HG03521 (cell line): Measurements from ENCODE around the gene MRPS12.
"Not testable (repeated sequence)": the region's sequence is repeated elsewhere in the genome, so short reads cannot be mapped to it uniquely, and the experiment has no call there.

Experiments
- ATAC-seq: cut with Tn5 transposase; IDR thresholded peaks from one replicate; pipeline ENCODE4 v1.9.1; 2021; ENCODE audit warnings: mild to moderate bottlenecking, moderate library complexity; ENCODE audit not compliant: unreplicated experiment

The MRPS12 gene

DNA sequence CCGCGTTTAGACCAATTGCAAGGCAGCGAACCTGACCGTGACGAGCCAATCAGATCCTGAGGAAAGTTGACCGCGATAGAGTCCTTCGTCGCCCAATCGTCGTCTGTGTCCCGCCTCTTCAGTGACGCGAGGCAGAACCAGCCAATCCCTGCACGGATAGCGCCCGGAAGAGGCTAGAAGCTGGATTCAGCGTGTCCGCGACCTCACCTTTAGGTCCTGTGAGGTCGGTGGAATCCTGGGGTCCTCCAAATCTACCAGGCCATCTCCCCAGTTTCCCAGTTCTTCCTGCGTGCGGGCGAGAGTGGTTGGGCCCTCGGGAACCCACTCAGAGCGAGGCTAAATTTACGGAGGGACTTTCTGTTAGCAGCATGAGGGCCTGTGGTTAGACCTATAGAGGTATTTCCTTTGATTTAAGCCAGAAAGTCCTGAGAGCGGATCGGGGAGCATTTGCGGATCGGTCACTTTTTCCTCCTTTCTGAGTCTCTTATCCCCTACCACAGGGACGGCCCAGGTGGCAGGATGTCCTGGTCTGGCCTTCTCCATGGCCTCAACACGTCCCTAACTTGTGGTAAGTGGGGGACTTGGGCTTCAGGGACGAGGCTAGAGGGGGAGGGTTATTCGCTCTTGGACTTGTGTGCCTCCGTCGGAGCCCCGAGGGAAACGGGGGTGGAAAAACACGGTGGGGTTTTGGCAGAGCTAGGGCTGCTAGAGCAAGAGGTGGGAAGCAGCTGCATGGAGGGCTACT lies at the start of gene MRPS12:
MRPS12 (plus strand) TSS at position 169 of the 745 bp plus-strand sequence; CDS start at position 520, 351 bp downstream.
- ATAC-seq, result peak; percentile 91

DNA sequence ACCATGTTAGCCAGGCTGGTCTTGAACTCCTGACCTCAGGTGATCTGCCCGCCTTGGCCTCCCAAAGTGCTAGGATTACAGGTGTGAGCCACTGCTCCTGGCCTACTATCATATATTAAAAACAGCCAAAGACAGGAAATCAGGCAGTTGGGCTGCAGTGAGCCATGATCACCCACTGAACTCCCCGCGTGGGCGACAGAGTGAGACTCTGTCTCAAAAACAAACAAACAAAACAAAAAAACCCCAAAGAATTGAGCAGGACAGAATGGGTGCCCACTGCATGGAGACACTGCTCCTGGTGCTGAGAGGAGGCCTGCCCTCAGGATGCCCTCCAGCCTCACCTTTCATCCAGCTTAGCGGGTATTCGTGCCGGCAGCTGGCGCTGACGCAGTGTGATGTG lies 47.5 kb upstream of the MRPS12 start:
- no peak for ATAC-seq

DNA sequence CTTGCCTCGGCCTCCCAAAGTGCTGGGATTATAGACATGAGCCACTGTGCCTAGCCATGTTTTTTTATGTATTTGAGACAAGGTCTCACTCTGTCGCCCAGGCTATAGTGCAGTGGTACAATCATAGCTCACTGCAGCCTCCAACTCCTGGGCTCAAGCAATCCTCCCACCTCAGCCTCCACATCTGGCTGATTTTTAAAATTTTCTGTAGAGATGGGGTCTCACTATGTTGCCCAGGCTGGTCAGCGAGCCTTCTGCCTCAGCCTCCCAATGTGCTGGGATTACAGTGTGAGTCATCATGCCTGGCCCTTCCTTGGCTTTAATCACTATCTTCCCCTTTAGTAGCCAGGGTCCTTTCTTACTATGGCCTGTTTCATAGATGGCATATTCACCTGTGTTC lies 46.1 kb upstream of the MRPS12 start:
- ATAC-seq, result not testable (repeated sequence)

DNA sequence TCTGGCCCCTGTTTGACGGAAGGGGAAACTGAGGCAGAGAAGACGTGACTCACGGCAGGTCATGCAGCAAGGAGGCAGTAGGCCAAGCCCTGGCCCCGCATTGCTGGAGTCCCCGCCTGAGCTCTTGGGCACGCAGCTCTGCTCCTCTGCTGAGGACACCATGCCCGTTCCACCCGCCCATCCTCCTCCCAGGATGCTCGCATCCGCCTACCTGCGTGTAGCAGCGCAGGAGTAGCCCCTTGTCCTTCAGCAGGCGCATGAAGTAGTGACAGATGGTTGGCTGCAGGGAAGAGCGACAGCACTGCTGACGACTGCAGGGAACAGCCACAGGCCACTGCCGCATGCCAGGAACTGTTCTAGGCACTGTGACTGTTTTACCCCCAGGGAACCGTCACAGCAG lies 41.9 kb upstream of the MRPS12 start:
- ATAC-seq, result no peak

DNA sequence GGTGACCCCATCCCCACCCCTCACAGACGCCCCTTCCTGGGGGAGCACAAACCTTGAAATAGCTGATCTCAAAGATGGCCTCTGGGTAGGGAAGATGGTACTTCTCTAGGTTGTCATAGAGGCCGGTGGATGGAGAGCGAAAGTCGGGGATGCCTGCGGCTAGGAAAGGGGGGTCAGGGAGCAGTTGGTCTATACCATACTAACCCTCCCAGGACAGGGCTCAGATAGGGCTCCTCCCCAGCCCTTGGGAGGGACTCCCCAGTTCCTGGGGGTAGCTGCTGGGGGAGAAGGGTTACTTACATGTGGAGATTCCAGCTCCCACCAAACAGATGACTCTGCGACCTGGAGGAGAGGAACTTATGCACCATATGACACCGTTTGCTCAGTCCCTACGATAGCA lies 40.9 kb upstream of the MRPS12 start:
- ATAC-seq, result no peak

DNA sequence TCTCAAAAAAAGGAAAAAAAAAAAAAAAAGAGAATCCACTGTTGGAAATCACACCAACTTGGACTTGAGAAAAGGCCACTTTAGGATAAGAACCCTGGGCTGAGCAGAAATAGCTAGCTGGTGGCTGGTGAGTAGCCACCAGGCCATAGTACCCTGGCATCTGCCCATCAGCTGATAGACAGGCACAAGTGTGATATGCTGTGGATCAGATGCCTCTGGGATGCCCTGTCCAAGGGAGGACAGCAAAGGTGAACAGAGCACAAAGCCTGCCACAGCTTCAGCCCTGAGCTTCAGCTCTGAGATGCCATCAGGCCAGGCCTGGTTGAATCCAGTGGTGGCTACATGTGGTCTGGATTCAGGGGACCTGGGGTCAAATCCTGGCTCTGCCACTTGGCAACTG lies 40.1 kb upstream of the MRPS12 start:
- no peak for ATAC-seq

DNA sequence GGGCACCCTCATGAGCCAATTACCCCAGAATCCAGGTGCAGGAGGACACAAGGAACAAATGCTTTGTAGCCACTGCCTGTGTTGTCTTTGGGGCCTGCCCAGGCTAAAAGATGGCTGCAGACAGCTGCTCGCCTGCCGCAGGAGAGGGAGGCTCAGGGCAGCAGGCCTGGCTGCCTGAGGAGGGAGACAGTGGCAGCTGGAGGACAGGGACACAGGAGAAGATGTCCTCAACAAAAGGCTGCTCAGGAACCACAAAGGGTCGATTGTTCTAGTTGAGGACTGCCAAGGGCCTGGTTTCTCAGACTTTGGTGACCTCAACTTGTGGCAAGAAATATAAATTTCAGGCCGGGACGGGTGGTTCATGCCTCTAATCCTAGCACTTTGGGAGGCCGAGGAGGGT lies 39.0 kb upstream of the MRPS12 start:
- no peak for ATAC-seq

DNA sequence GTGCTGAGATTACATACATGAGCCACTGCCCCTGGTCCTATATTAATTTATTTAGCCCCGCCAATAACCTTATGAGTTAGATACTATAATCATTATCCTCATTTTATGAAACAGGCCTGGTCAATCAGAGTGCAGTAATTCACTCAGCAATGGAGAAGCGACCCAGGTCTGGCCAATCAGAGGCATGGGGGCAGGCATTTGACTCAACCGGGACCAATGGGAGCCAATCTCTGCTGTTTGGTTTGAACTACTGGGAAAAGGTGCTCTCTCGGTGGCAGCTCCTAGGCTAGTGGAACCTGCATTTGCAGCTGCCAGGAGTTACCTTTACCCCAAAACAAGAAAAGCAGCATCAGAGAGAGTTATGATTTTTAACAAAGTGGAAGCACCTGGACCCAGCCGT lies 37.9 kb upstream of the MRPS12 start:
- ATAC-seq, result no peak

DNA sequence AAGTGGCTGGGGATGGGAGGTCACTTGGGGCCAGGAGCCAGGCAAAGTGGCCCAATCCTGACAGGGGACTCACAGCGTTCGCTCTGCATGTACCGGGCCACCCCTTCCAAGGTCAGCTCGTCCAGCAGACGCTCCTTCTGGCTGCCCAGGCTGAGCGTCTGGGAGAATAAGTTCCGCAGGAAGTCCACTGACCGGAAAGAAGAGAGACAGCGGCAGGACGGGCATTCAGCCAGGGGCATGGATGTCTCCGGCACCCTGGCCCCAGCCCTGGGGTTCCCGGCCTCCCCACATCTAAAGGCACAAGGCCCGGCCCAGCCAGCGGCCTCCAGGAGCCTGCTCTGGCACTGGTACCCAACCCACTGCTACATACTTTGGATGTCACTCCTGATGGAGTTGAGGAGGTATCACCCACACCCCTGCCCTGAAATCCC lies 37.4 kb upstream of the MRPS12 start:
- no peak for ATAC-seq

DNA sequence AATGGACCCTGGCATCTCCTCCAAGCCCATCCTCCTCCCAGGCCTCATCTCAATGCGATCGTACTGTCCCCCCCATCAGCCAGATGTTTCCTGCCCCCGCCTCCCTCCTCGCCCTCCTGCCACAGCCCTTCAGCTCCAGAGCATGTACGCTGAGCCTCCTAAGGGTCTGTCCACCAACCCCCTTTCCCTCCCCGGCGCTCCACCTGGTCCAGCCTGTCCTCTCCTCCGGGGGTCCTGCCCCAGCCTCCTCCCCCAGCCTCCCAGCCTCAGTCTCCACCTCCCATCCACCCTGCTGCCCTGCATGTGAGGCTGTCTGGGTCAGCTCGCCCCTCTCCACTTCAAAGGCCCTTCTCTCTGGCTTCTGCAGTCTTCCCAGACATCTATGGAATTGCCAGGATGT lies 35.8 kb upstream of the MRPS12 start:
- ATAC-seq, result no peak

DNA sequence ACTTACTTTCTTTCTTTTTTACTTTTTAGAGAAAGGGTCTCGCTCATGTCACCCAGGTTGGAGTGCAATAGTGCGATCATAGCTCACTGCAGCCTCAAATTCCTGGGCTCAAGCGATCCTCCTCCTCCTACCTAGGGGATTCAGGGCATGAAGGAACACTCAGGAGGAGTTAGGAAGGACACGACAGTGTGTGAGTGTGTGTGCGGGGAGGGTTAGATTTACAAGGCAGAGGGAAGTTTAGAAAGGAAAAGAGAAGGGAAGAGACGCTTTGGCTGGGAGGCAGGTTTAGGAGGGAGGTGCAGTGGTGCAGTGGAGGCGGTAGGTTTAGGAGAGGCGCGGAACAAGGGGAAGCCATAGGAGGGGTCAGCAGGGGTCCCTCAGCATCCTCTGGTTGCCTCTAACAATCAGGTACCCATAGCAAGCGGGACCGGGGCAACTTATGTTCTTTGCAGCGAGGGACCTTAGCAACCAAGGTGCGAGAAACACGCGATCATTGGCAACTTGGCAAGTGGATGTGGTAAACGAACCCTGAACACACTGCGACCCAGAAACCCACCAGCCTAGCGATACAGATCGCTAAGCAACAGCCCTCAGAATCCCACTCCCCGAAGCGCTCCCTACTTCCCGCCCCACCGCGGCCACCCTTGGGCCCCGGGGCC lies 31.8 kb upstream of the MRPS12 start:
- ATAC-seq, result no peak

DNA sequence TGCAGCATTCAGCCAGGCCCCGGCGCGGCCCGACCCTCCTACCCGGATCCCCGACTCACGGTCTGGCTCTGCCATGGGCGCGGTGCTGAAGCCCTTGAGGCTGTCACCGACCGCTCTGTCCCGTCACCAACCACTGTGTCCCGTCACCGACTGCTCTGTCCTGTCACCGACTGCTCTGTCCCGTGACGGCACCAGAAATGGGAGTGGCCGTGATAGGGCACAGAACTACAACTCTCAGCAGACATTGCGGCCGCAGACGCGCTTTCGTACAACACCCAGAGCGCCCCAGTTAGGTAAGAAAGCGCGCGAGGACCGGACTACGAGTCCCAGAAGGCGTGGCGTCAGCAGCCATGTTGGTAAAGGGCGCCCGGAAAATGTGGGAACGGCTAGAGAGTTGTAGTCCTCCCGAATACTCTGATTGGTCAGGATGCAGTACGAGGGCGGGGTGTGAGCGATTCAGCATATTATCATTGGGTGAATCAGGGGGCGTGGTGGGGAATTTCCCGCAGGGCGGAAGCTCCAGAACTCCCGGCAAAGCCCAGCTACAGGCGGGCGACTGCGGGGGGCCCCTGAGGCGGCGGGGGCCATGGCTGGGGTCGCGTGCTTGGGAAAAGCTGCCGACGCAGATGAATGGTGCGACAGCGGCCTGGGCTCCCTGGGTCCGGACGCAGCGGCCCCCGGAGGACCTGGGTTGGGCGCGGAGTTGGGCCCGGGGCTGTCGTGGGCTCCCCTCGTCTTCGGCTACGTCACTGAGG lies 31.1 kb upstream of the MRPS12 start, which contains the start of the genes NFKBIB and SIRT2:
NFKBIB (plus strand) TSS at position 523 of the 755 bp plus-strand sequence; CDS start at position 587, 64 bp downstream.
SIRT2 (minus strand) TSS at position 172 of the 755 bp plus-strand sequence; CDS start at position 75, 97 bp downstream.
- ATAC-seq, result peak; percentile 86

DNA sequence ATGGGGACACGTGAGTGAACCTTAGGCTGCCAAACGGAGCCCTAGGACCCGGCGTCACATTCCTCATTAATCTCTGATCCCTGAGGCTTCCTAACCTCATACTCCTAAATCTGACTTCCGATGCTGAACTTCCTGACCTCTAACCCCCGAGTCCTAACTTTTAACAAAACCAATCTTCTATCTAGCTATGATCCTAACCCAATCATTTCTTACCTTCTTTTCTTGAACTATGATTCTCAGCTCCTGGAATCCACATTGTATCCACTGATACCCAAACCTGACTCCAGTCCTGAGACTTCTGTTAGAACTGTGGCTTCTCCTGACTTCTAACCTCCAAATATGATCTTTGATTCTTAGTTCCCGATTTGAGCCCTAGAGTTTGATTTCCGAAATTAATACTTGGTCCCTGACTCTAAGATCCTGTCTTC lies 30.5 kb upstream of the MRPS12 start:
- no peak for ATAC-seq

DNA sequence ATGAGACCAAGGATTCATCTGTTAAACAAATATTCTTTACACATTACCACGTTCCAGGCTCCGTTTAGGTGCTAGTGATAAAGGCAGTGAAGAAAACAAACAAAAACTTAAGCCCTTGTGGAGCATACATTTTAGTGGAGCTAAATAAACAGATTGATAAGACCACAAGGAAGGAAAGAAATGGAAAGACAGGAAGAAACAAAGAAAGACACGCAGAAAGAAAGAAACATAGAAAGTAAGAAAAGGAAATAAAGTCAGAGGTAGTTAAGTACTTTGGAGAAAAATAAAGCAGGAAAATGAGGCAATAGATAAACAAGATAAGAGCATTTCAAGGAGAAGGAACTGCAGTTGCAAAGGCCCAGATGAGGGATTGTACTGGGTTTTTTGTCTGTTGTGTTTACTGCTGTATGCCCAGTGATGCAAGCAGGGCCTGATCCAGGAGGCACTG lies 30.0 kb upstream of the MRPS12 start:
- no peak for ATAC-seq

DNA sequence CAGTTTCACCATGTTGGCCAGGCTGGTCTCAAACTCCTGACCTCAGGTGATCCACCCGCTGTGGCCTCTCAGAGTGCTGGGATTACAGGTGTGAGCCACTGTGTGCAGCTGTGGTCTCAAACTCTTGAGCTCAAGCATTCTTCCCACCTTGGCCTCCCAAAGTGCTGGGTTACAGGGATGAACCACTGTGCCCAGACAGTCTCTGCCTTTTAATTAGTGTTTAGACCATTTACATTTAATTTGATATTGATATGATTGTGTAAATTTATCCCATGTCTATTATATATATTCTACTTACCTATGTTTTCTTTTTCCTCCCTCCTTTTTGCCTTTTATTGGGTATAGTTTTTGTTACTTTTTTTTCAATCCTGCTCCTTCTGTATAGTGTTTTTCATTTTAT lies 29.1 kb upstream of the MRPS12 start:
- ATAC-seq, result no peak

DNA sequence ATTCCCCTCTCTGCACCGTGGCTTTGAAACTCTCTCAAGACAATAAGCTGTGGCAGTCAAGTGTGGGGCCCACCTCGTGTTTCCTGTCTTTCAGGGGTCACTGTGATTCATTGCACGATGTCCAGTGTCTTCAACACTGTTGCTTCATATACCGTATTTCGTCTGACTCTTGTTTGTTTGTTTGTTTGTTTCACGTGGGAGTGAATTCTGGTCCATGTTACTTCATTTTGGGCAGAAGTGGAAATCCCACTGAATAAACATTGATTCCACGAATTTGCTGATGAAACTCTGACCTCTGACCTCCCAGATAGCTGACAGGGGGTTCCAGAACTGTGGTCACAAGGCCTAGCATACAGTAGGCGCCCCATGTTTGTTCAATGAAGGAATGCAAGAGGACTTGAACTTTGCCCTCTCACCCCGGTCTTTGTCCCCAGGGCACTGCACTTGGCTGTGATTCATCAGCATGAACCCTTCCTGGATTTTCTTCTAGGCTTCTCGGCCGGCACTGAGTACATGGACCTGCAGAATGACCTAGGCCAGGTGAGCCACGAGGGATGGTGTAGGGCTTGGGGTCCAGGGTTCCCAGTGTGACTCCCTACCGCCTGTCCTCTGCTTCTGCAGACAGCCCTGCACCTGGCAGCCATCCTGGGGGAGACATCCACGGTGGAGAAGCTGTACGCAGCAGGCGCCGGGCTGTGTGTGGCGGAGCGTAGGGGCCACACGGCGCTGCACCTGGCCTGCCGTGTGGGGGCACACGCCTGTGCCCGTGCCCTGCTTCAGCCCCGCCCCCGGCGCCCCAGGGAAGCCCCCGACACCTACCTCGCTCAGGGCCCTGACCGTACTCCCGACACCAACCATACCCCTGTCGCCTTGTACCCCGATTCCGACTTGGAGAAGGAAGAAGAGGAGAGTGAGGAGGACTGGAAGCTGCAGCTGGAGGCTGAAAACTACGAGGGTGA lies 25.9 kb upstream of the MRPS12 start:
- ATAC-seq, result no peak

DNA sequence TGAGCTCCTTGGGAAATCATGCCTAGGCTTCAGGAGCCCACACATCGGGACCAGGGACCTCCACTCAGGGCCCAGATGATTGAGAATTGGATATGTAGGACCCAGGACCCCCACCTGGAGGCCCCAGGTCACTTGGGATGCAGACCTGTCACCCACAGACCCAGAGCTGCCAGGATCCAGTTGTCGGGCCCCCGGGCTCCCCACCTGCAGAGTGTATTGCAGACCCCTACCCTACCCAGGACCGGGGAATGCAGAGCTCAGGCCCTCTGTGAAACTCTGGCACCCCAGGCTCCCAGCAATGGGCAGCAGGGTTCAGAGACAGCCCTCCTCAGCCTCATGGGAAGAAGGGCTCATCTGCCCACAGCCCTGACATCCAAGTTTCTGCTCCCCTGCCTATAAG lies 25.1 kb upstream of the MRPS12 start:
- no peak for ATAC-seq

DNA sequence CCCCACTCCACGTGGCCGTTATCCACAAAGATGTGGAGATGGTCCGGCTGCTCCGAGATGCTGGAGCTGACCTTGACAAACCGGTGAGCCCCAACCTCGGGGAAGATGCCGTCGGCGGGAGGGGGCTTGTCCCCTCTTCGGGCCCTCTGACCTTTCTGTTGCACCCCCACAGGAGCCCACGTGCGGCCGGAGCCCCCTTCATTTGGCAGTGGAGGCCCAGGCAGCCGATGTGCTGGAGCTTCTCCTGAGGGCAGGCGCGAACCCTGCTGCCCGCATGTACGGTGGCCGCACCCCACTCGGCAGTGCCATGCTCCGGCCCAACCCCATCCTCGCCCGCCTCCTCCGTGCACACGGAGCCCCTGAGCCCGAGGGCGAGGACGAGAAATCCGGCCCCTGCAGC lies 23.5 kb upstream of the MRPS12 start:
- ATAC-seq, result no peak

DNA sequence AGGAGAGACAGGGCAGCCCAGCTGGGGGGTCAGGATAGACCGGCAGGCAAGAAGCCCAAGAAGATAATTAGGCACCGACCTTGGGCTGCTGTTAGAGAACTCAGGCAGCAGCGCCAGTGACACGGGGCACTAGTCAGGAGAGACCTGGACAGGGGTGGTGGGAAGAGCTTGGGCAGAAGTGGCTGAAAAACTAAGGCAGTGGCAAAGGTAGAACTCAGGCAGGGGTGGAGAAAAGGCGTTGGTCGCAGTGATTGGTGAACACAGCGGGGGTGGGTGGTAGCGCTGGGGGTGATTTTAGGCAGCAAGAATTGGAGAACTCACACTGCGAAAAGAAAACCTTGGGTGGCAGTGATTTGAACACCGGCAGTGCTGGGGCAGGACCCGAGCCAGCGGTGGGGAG lies 23.1 kb upstream of the MRPS12 start:
- ATAC-seq, result no peak

DNA sequence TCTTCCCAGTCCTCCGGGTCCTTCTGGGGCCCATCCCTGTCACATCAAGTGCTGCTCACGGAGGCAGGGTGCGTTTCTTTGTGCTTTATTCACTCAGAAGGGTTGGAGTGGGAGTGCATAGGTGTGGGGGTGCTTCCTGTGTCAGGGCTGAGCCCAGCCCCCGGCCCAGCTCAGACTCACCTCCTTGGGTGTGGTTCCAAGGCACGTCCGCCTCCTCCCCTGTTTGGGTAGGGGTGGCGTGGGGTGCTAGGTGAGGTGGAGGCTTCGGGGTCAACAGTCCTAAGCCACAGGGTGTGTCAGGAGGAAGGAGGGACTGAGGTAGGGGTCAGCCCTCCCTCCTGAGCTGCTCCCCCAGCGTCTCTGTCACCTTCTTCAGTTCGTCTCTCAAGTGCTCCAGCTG lies 21.8 kb upstream of the MRPS12 start:
- ATAC-seq, result no peak
